SH-SY5Y (cell line): Measurements from ENCODE around the gene ITGB5.

Source experiments
- GATA2 ChIP-seq: IDR thresholded peaks from 2 replicates; pipeline ENCODE4 v1.6.1; 2011; ENCODE audit warnings: mild to moderate bottlenecking, low read depth, low read length
- GATA3 ChIP-seq: IDR thresholded peaks from 2 replicates; pipeline ENCODE4 v1.6.1; 2011; ENCODE audit warnings: low read depth, mild to moderate bottlenecking, low read length, moderate library complexity

DNA sequence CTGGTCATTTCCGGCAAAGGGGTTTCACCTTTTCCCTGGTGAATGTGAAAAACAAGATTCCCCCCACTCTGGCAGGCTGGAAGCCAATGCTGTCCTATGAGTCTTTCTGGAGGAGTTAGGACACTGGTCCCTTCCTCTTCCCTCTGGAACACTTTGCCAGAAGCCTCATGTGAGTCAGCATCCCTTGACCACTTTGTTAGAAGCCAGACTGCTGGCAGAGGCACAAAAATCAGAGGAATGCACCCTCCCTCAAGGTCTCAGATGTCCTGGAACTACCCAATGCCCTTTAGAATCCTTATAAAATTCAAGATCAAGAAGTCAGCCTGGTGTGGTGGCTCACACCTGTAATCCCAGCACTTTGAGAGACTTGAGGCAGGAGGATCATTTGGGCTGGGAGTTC is 26.6 kb downstream of the ITGB5 start:
- no peak for TF ChIP-seq GATA2
- TF ChIP-seq GATA3 = no peak
